Activated T-helper 9 cell treated with anti-CD3 and anti-CD28 coated beads, Interleukin-2, amount 50 U/mL, for 16 hours (primary cell): Measurements from ENCODE around the gene TIPARP.

Experiments used
- DNase-seq: peaks from one replicate; pipeline ENCODE4 v3.0.0-alpha.2; 2020; ENCODE audit warnings: low read depth

Gene TIPARP

GRCh38 chr3:156676768-156677479, 2.5 kb downstream of the TIPARP start:
- DNase-seq: no peak

GRCh38 chr3:156677536-156677935, 3.1 kb downstream of the TIPARP start:
- no peak for DNase-seq

- DNase-seq: no peak
Observed at GRCh38 chr3:156678197-156678596, 3.8 kb downstream of the TIPARP start.

GRCh38 chr3:156680243-156680914, 6.0 kb downstream of the TIPARP start:
- no peak for DNase-seq

- no peak for DNase-seq
Observed at GRCh38 chr3:156681002-156681401, 6.6 kb downstream of the TIPARP start.

- DNase-seq: no peak
Observed at GRCh38 chr3:156682501-156682900, 8.1 kb downstream of the TIPARP start.

- no peak for DNase-seq
Observed at GRCh38 chr3:156682963-156683362, 8.6 kb downstream of the TIPARP start.

GRCh38 chr3:156685198-156685597, 10.8 kb downstream of the TIPARP start:
- no peak for DNase-seq

GRCh38 chr3:156685752-156686151, 11.4 kb downstream of the TIPARP start:
- DNase-seq: no peak

GRCh38 chr3:156687023-156687422, 12.6 kb downstream of the TIPARP start:
- no peak for DNase-seq

- no peak for DNase-seq
Observed at GRCh38 chr3:156688632-156689452, 14.5 kb downstream of the TIPARP start.

- no peak for DNase-seq
Observed at GRCh38 chr3:156689608-156690007, 15.2 kb downstream of the TIPARP start.

- no peak for DNase-seq
Observed at GRCh38 chr3:156691920-156692319, 17.5 kb downstream of the TIPARP start.

- no peak for DNase-seq
Observed at GRCh38 chr3:156693166-156693565, 18.8 kb downstream of the TIPARP start.

GRCh38 chr3:156694536-156694935, 20.1 kb downstream of the TIPARP start:
- no peak for DNase-seq

GRCh38 chr3:156702367-156702766, 28.0 kb downstream of the TIPARP start:
- no peak for DNase-seq

GRCh38 chr3:156704370-156705036, 30.1 kb downstream of the TIPARP start:
- DNase-seq: no peak

GRCh38 chr3:156705761-156706616, 31.6 kb downstream of the TIPARP start:
- DNase-seq: no peak

GRCh38 chr3:156707588-156707987, 33.2 kb downstream of the TIPARP start:
- DNase-seq: no peak

GRCh38 chr3:156710429-156710828, 36.0 kb downstream of the TIPARP start:
- DNase-seq: no peak

- DNase-seq: no peak
Observed at GRCh38 chr3:156711113-156711512, 36.7 kb downstream of the TIPARP start.
